GM21390 (cell line): ENCODE results near the gene PNMA6E.

ENCODE experiments used
- ATAC-seq: cut with Tn5 transposase; IDR thresholded peaks from one replicate; pipeline ENCODE4 v1.9.1; 2021; ENCODE audit not compliant: unreplicated experiment

The PNMA6E gene

GRCh38 chrX:153438532-153438931 is 37.4 kb upstream of the PNMA6E start:
- ATAC-seq: no peak

DNA sequence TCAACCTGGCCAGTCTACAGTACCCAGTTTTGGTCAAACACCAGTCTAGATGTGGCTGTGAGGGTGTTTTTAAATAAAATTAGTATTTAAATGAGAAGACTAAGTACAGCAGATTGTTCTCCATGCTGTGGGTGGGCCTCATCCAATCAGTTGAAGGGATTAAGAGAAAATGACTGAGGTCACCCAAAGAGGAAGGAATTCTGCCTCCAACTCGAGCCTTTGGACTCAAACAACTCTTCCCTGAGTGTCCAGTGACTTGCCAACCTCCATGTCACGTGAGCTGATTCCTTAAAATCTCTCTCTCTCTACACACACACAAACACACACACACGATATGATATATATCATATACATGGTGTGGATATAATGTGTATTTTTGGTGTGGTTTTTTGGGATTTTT is 34.7 kb upstream of the PNMA6E start:
- no peak for ATAC-seq

GRCh38 chrX:153434801-153435200 is 33.7 kb upstream of the PNMA6E start:
- ATAC-seq: no peak

GRCh38 chrX:153433781-153434285 is 32.7 kb upstream of the PNMA6E start:
- no peak for ATAC-seq

GRCh38 chrX:153433161-153433680 is 32.1 kb upstream of the PNMA6E start:
- no peak for ATAC-seq

- ATAC-seq: no peak
Observed at GRCh38 chrX:153430796-153431195, 29.6 kb upstream of the PNMA6E start.

GRCh38 chrX:153426204-153426603 is 25.1 kb upstream of the PNMA6E start:
- ATAC-seq: no peak

- ATAC-seq: no peak
Observed at GRCh38 chrX:153423652-153424051, 22.5 kb upstream of the PNMA6E start.

DNA sequence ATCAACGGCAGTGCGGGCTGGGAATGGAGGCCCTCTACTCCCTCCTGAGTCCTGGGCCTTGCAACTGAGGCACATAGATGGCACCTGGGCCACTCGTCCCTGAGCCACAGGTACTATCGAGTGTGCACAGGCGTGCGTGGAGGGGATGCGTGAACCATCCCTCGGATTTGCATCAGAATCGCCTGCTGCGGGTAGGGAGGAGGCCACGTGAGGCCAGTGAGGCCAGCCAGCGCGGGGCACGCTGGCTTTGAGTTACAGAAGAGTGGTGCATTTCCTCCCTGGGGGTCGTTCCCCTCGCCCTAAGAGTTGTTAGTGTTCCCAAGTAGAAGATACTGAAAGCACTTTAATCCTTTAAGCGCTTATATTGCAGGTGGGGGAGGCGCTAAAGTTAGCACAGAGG is 20.7 kb upstream of the PNMA6E start:
- no peak for ATAC-seq

DNA sequence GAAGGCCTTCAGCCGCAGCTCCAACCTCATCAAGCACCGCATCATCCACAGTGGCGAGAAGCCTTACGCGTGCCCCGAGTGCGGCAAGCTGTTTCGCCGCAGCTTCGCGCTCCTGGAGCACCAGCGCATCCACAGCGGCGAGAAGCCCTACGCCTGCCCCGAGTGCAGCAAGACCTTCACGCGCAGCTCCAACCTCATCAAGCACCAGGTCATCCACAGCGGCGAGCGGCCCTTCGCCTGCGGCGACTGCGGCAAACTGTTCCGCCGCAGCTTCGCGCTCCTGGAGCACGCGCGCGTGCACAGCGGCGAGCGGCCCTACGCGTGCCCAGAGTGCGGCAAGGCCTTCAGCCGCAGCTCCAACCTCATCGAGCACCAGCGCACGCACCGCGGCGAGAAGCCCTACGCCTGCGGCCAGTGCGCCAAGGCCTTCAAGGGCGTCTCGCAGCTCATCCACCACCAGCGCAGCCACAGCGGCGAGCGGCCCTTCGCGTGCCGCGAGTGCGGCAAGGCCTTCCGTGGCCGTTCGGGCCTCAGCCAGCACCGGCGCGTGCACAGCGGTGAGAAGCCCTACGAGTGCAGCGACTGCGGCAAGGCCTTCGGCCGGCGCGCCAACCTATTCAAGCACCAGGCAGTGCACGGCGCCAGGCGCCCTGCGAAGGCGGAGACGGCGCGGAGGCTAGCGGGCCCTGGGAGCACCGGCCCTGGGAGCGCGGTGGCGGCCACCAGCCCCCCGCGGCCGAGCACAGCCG is 19.9 kb upstream of the PNMA6E start:
- ATAC-seq: no peak

- ATAC-seq: no peak
Observed at GRCh38 chrX:153417637-153418036, 16.5 kb upstream of the PNMA6E start.

DNA sequence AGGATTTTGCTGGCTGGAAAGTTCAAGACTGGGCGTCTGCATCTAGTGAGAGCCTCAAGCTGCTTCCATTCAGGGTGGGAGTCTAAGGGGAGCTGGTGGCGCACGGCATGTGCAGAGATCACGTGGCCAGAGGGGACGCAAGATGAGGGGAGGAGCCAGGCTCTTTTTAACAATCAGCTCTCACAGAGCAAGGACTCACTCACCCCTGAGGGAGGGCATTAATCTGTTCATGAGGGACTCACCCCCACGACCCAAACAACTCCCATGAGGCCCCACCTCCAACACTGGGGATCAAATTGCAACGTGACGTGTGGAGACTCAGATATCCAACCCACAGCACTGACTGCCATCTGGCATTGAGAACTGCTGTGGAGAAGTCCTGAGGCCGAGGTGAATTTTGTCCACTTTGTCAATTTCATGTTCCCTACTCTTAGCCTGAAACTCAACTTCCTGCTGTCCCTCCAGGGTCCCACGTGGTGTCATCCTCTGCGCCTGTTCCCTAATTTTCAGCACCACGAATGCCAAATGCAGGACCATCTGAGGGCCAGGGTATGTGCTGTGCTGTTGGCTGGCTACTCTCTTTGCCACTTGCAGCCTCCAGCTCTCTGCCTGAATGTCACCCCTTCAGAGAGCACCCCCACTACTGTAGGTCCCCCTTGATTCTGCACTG is 15.8 kb upstream of the PNMA6E start:
- ATAC-seq: no peak

- no peak for ATAC-seq
Observed at GRCh38 chrX:153414856-153415510, 13.8 kb upstream of the PNMA6E start.

DNA sequence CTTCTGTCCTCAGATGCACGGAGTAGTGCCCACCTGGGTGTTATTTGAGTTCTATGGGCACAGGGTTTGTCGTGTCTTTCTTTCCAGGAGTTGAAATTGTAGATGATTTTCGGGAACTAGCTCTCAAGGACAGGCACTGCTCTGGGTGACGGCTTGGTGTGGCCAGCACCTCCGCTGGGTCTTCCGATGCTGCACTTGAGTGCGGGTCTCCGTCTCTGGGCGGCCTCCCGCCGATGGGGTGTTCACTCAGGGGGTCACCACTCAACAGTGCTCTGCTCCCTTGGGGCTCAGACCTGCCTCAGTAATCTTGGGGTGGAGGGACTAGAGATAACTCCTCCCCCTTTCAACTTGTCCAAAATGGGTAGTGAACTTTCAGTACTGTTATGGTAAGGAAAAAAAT is 12.6 kb upstream of the PNMA6E start:
- no peak for ATAC-seq

DNA sequence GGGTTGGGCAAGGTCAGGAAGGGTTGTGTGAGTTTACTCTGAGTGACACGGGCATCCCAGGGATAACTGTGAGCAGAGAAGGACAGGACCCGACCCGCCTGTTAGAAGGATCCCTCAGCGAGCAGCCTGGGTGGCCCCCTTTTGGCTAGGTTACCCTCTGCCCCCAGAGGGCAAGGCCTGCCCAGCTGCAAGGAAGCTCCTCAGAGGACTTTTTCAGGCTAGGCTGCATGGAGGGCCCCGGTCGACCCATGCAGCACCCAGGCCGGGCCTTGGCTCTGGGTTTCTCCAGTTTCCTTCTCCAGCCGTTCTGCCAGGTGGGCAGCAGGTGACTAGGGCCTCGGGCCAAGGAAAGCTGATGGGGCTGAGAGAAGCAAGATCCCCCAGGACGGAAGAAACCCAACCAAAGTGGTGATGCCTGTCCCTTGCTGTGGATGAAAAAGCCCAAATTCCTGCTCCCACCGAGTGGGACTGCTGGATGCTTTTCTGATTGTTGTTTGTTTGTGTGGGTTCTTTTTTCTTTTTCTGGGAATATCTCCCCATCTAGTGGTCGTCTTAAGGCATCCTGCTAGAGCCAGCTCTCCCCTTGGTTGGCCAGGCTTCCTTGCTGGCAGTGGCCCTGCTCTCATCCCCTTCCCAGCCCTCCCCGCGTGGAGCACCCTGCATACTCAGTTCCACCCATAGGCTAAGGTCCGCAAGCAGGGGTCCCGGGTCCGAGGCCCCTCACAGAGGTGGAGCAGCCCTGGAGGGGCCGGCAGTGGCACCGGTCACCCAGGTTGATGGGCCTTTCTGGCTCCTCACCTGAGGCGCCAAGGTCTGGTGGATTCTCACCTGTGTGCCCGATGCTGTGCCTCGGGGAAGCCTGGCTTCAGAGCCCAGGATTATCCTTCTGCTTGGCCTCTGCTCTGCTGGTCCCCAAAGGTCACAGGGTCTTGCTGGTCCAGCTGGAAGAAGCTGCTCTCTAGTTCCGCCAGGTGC is 11.9 kb upstream of the PNMA6E start:
- no peak for ATAC-seq

- no peak for ATAC-seq
Observed at GRCh38 chrX:153411988-153412574, 10.9 kb upstream of the PNMA6E start.

DNA sequence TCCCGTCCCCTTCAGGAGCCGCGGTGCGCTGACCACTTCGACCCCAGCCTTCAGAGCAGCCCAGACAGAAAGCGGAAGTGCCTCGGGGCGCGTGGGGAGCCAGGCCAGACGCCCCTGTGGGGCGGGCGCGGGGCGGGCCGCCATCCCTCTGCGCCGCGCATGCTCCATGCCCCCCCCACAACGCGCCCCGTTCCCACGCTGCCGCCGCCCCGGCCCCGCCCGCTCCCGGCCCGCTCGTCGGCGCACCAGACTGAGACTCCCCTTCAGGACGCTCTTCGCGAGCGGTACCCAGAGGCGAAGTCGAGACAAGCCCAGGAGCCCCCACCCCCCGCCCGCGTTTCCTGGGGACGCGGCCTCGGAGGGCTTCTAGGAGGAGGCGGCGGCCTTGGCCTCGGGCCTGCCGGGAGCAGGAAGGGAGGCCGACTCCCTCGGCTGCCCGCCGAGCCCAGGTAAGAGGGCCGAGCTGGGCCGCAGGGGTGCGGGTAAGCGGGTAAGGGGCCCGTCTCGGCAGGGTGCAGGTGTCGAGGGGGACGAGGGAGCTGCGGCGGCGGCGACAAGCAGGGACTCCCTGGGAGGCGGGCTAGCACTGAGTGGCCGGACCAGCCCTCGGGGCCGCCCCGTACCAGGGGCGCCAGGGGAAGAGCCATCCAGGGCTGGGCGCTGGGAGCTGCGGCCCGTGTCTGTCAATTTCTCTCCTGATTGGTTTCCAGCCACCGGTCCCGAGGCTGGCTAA is 10.3 kb upstream of the PNMA6E start, which contains the start of gene ZFP92:
ZFP92 (plus strand) TSS at position 218 of the 733 bp plus-strand sequence. CDS start 6,851 bp downstream, outside the sequence.
- ATAC-seq: peak; percentile 76

DNA sequence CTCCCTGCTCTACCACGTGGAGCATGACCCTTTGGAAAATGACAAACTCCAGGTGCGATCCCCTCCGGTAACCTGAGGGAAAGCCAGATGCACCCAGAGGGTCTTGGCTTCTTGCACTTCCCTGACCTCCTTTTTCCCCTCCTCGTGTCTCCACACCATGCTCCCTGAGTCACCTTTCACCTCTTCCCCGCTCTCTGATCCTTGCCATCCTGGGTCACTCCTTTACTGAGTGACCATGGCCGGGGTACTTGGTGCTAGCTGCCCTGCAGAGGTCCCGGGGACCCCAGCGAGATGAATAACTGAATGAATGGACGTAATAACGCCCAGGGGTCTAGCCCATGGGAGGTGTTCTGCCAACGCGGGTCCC is 9.7 kb upstream of the PNMA6E start:
- no peak for ATAC-seq

DNA sequence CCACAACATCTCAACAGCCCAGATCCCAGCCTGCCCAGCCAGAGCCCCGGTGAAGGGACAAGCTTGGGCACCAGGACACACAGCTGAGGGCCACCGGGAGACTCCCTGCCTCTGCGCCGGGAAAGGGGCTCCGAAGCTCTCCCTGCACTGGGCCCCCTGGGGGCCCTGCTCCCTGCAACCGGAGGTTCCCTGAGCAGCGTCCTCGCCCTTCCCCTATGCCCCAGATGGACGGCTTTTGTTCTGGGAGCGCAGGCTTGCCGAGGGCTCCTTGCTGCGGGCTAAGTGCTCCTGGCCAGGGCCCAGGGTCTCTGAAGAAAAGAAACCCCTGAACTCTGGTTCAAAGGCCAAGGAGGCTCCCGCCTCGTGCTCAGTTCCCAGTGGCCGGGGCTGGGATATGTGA is 9.2 kb upstream of the PNMA6E start:
- ATAC-seq: no peak
